Middle frontal gyrus (tissue), 1 donor: Measurements from ENCODE around the gene LIPG.
"Not testable (repeated sequence)": the region's sequence is repeated elsewhere in the genome, so short reads cannot be mapped to it uniquely, and the experiment has no call there.

Experiments
- DNase-seq: peaks from one replicate; pipeline ENCODE4 v3.0.0-alpha.2; 2015; ENCODE audit warnings: low spot score; ENCODE audit errors: extremely low spot score

The LIPG gene

DNA sequence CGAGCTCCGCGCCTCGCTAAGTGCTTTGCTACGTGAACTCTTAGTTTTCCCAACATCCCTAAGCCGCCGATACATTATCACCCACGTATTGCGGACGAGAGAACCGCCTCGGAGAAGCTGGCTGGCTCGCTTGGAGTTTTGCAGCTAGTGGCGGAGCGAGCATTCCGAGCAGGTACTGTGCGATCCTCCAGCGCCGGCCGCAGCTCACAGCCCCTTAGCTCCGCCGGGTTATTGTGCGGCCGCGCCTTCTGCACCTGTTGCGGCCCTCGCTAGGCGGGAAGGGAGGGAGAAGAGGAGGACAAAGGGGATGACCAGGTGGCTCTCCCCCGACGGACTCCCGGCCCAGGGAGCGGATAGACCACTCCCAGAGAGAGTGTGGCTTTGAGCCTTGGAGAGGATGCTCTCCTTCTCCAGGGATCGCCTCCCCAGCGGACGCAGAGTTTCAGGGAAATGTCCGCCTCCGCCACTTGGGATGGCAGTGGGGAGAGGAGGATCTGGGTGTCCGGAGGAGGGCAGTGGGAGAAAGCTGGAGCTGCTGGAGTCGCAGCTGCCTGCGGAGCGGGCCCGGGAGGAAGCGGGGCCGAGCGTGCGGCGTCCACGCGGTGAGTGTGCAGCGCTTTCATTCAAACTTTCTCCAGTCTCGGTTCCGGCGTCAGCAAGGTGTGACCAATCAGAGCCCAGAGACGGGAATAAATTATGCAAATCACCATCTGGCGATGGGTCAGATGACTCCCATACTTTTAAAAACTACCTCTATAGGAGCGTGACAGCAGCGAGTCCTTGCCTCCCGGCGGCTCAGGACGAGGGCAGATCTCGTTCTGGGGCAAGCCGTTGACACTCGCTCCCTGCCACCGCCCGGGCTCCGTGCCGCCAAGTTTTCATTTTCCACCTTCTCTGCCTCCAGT lies at the start of gene LIPG:
Gene LIPG (plus strand): TSS at position 769 of the 905 bp plus-strand sequence. CDS start 252 bp downstream, outside the sequence.
- no peak for DNase-seq

DNA sequence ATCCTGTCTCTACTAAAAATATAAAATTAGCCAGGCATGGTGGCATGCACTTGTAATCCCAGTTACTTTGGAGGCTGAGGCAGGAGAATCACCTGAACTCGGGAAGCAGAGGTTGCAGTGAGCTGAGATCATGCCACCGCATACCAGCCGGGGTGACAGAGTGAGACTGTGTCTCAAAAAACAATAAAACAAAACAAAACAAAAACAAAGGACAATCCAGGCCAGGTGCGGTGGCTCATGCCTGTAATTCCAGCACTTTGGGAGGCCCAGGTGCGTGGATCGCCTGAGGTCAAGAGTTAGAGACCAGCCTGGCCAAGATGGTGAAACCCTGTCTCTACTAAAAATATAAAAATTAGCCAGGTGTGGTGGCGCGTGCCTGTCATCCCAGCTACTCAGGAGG lies 49.0 kb upstream of the LIPG start:
- DNase-seq, result not testable (repeated sequence)

DNA sequence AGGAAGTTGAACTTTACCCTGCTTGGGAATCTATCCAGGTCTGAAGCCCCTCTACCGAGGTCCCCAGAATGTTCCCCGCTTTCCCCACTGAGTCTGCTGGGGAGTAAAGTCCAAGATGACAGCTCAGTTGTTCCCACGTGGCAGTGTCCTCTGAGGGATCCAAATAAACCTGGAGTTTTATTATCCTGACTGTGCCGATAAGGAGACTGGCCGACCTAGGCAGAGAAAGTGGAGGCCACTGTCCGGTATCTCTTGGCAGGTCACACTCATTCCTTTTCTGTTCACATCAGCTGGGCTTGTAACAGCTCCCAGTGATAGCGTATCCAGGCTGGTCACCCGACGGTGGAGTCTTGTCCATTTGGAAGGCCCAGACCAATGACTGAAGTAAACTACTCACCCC lies 47.3 kb upstream of the LIPG start:
- no peak for DNase-seq

DNA sequence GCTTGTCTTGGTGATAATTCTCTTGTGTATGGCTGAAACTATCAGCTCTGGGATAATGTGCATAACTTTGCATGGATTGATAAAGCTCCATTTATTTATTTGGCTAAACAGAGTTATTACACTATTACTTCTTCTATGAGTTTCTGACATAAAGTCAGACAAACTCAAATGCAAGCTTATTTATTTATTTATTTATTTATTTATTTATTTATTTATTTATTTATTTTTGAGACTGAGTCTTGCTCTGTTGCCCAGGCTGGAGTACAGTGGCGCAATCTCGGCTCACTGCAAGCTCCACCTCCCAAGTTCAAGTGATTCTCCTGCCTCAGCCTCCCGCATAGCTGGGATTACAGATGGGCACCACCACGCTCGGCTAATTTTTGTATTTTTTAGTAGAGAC lies 46.9 kb upstream of the LIPG start:
- DNase-seq, result not testable (repeated sequence)

DNA sequence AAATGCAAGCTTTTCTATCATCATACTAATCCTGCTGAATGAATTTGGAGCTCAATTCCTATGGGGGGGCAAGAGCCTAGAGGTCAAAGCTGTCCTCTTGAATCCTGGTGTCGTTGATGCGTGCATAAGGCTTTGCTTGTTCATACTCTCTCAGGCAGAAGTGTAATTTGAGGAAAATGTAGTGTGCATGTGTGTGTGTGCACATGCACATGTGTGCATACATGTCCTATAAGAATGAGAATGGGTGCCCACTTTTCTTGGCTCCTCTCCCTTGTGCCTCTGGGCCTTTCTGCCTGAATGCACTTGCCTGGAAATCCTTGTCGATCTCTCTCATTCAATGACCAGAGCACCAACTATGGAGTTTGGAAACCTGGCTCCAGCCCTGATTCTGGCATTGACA lies 46.3 kb upstream of the LIPG start:
- DNase-seq, result no peak

DNA sequence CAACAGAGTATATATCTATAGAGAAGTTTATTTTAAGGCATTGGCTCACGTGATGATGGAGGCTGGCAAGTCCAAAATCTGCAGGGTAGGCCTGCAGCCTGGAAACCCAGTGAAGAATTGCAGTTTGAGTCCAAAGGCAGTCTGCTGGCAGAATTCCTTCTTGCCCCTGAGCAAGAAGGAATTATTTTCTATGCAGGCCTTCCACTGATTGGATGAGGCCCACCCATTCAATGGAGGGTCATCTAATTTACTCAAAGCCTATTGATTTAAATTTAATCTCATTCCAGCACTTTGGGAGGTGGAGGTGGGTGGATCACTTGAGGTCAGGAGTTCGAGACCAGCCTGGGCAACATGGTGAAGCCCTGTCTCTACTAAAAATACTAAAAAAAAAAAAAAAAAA lies 44.4 kb upstream of the LIPG start:
- no peak for DNase-seq

DNA sequence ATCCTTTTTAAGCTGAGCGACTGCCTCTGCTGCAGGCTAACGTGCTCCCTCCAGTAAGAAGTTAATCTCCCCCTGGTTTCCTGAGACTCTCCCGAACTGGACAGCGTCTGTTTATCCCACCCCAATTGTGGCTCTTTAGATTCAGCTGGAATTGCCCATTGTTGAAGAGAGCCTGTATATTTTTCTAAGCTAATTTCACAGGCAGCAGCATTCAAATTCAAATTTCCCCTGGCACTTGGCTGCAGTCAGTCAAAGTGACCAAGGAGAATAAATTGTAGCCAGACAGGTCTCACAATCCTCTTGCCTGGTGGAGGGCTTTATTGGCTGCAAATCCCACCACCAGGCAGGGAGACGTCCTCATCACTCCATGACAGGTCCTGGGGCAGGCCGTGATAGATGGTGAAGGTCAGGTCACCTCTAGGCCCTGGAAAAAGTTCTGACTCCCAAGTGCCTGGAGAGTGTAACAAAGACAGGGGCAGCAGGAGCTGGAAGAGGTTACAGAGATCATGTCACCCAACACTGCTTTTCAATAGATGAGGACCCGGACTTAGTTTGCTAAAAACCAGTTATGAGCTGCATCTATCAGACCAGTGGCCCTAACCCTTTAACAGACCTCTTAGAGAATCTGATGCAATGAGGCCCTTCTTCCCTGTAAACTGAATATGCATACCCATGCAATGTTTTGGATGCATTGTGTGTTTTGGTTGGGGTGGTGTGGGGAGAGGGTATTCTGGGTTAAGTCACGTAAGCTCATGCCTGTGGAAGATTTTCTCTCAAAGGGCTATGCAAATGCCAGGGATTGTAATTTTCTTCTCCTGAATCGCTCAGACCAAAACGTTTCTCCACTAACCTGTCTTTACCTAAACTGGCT lies 42.5 kb upstream of the LIPG start:
- DNase-seq, result no peak

DNA sequence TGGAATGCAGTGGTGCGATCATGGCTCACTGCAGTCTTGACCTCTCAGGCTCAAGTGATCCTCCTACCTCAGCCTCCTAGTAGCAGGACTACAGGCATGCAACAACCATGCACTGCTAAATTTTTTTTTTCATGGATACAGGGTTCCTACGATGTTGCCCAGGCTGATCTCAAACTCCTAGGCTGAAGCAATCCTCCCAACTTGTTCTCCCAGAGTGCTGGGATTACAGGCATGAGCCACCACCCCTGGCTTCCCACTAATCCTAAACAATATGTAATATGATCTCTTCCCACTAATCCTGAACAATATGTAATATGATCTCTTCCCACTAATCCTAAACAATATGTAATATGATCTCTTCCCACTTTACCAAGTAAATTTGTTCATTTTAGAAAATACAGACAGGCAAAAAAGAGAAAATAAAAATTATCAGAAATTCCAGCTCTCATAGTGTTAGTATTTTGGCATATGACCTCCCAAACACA lies 41.2 kb upstream of the LIPG start:
- DNase-seq, result no peak

DNA sequence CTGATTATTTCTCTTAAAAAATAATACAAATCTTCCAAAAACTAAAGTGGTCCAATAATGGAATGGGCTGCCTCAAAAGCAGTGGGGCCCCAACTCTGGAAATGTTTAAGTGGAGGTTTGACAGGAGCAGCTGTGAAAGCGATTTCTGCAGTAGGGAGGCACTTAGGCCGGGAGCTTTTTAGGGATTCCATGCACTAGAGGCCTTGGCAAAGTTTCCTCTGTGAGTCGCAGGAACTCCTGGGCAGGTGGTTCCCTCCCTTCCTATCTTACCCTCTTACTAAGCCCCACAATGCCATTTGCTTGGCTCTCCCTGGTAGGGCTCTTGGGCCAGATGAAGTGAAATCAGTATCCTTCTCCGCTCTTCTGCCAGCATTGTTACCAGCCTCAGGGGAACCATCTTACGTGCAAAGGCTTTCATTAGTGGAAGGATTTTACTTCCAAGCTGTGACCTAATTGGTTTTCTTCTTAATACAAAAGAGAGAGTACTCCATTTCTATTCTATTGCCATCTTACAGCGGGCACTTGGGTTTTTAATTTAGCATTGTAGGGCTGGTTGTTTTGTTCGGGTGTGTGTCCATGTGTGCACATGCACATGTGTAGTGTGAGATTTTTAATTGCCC lies 40.5 kb upstream of the LIPG start:
- DNase-seq, result no peak

DNA sequence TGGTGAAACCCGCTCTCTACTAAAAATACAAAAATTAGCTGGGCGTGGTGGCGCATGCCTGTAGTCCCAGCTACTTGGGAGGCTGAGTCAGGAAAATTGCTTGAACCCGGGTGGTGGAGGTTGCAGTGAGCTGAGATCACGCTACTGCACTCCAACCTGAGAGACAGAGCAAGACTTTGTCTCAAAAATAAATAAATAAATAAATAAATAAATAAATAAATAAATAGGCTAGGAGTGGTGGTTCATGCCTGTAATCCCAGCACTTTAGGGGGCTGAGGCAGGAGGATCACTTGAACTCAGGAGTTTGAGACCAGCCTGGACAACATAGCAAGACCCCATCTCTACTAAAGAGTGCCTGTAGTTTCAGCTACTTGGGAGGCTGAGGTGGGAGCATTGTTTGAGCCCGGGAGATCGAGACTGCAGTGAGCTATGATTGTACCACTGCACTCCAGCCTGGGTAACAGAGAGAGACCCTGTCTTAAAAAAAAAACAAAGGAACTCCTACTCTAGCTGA lies 38.2 kb upstream of the LIPG start:
- DNase-seq, result not testable (repeated sequence)

DNA sequence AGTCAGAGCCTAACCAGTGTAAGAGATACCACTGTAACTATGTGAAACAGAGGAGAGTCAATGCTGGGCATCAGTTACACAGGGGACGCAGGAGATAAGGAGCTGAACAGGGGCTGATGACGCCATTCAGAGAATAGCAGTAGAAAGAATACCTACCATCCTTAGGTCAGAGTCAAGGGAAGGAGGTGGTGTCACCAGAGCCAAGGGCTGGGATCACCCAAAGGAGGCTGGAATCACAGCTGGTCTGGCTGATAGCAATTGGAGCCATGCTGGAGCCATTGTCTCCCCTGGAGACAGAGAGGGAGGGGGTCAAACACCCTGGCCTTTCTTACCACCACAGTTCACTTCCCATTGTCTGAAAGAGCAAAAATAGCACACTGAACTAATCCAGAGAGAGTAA lies 37.5 kb upstream of the LIPG start:
- DNase-seq, result no peak

DNA sequence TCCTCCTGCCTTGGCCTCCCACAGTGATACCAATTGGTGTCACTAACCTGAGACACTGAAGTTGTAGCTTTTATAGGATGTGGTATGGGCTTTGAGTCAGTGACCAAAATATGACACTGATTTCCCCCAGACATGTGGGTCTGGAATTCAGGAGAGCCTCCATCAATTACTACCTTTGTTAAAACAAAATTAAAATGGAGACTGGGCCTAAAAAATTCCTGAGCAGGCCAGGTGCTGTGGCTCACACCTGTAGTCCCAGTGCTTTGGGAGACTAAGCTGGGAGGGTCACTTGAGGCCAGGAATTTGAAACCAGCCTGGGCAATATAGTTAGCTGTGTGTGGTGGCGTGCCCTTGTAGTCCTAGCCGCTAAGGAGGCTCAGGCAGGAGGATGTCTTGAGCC lies 36.9 kb upstream of the LIPG start:
- no peak for DNase-seq

DNA sequence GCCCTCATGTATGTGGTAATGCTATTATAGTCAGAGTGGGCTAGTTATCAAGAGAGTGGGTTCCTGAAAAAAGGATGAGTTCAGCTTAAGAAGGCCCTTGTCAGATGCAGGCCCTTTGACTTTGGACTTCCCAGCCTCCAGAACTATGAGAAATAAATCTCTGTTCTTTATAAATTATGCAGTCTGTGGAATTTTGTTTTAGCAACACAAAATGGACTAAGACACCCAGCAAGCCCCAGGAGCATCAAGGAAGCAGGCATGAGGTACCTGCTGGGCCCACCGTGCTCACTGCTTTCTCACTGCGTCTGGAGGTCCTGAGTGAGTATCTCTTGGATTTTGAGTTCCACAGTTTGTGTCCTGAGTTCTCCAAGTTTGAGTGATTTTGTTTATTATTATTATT lies 35.9 kb upstream of the LIPG start:
- no peak for DNase-seq

DNA sequence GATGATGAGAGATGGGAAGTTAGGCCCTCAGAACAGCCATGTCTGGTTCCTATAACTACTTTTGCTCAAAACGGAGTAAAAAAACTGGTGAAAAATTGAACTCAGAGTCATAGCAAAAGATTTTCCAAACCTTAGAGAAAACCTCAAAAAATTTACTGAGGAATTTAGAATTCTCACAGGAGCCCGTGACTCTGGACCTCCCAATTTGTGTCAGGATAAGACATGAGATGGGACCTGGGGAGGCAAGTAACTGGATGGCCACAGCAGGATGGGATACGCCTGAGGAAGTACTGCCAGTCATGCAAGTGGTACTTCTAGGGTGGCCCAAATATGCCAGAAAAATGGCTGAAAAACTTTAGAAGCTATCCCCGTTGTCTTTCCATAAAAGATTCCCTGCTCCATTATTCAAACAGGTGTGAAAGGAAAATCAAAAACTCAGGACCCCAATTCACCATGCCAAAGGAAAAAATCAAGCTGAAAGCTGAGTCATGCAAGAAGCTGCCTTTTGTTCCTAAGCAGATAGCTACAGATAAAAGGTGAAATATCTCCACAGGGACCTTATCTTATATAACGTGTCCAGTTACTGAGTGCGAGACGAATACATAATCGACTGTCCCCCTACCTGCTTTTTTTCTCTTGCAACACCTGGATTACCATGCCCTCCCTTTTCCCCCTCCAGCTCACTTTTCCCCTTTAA lies 34.1 kb upstream of the LIPG start:
- no peak for DNase-seq

DNA sequence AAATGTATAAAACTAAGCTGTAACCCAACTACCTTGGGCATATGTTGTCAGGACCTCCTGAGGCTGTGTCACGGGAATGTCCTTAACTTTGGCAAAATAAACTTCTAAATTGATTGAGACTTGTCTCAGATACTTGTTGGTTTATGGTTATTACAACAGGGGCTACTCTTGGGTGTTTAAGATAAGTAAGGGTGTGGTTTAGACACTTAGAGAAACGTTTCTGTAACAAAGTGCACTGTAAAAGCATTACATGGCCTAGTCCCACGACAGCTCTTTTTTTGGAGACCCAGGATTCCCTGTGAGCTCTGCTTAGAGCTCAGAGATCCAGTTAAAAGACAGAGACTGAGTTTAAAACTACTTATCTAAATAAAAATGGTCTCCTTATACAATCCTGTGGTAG lies 32.3 kb upstream of the LIPG start:
- no peak for DNase-seq

DNA sequence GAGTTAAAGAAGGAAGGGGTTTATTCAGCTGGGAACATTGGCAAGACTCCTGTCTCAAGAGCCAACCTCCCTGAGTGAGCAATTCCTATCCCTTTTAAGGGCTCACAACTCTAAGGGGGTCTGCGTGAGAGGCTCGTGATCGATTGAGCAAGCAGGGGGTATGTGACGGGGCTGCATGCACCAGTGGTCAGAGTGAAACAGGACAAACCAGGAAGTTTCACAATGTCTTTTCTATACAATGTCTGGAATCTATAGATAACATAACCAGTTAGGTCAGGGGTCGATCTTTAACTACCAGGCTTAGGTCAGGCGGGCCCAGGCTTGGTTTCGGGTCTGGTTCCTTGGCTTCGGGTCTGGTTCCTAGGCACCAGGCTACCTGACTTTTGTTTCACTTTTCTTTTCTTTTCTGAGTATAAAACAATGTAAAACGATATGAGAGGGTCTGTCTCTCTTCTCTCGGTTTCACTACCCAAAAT lies 30.1 kb upstream of the LIPG start:
- DNase-seq, result no peak

DNA sequence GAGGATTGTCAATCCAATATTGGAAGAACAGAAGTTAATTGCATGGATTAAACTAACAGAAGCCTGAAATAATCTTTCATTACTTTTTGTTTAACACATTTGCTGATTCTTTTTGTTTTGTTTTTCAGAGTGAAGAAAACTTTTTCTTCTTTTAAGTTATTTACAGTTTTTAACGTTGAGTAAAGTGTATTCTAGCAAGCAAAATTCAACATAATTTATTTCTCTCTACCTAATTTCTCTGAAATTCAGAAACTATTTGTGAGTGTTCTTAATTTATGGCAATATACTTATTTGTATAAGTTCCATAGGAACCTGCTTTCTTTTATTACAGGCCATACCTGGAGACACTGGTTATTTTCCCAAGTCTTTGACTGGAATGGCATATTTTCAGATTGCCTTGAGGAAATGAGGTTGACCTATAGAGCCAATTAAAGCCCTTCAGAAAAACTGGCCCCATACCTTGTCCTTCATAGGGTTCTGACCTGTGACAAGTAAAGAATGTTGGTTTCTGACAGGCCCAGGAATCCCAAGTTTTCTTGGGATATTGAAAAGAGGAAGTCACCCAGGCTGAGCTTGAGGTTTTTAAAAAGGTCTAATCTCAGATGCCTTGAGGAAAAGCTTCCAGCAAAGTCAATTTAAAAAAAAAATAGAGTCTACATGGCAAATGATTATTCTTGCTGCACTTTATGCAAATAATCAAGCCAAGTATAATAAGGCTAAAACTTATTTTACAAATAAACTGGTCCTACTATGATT lies 26.8 kb upstream of the LIPG start:
- no peak for DNase-seq

DNA sequence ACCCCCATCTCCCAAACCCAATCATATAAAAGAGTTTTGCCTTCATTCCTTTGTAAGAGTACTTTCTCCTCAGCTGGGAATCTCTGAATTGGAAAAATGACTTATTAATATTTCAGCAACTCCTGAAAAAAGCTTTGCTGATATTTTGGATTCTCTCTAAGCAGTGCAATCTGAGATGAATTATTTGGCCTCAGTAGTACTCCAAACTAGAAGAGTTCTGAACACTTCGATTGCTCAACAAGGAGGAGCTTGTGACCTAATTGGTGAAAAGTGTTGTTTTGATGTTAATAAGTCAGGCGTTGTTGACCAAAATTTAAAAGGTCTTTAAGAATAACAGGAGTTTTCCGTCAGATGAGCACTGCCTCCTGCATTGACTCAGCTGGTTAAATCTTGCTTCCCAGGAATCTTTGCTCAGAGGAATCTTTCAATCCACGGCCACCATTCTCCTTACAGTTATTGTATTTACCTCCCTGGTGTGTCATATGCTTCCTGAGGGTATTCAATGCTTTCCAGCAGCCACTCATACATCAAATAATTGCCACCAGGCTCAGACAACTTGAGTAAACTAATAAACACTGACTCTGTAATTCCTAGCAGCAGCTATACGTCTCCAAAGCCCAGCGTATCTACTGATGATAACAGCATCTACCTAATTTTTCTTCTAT lies 24.5 kb upstream of the LIPG start:
- DNase-seq, result no peak

DNA sequence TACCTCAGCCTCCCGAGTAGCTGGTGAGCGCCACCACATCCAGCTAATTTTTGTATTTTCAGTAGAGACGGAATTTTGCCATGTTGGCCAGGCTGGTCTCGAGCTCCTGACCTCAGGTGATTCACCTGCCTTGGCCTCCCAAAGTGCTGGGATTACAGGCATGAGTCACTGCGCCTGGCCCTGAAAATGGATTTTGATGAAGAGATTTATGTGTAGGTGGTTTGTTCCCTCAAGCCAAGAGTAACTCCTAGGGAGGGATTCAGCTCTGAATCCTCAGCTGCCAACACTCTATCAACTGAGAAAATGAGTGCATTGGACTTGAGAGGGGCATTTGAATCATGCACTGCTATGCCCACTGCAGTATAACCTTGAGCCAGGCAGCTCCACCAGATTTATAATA lies 17.5 kb upstream of the LIPG start:
- DNase-seq, result no peak

DNA sequence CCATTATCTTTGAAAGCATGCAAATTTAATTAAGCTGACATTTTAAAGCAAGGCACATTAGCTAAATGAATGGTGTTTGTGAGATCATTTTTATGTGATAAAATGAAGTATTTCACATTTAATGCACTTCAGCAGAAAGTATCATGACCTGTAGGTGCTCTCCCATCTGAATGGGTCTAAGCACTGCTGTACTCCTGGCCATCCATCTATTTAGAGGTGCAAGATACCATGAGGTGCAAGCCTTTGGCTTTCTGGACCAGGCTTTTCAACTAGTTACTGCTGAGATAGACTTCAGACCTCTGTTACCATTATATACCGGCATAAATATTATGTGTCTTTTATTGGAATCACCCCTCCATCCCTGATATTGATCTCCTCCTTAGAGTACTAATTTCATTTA lies 15.6 kb upstream of the LIPG start:
- DNase-seq, result no peak
